Measurements from ENCODE around the gene PDCL2.

The PDCL2 gene

DNA sequence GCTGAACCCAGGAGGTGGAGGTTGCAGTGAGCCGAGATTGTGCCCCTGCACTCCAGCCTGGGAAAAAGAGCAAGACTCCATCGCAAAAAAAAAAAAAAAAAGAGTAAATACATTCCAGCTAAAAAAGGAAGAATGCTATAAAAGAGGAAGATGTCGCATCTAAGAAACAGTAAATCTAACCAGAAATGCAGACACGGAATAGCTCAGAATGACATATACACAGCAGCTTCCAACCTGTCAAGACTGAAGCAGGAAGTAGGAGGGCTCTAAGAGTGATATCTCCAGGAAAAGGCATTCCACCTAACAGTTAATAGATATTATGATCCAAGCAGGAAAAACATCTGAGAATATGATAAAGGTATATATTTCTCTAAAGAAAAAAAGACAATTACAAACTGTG lies 61.4 kb downstream of the PDCL2 start:
- no peak for DNase-seq

DNA sequence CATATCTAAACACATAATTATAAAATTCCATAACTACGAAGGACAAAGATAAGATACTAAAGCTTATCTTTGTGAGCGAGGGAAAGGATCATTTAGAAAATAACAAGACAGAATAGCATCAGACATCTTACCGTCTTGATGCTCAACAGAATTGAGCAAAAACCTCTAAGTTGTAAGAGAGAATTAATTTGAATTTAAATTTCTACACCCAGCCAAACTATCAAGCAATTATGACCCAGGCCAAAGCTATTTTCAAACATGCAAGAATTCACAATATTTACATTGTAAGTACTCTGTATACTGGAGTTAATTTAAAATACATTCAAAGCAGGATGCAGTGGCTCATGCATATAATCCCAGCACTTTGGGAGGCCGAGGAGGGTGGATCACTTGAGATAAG lies 61.9 kb downstream of the PDCL2 start:
- no peak for DNase-seq

DNA sequence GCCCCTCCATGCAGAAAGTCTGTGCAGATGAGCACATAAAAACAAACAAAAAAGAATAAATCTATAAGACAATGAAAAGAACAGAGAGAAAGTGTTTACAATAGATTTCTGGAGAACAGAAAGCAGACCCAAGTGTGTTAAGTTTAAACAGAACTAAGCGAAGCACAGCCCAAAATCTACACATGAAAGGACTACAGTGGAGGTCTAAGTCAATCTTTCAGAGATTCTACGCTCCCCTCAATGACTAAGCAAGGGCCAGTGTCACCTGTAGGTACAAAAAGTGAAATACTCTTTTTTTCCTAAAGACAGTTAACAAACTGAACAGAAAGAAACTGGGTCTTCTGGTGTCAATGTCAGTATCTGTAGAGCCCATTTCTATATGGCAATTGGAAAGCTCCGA lies 63.6 kb downstream of the PDCL2 start:
- no peak for DNase-seq

DNA sequence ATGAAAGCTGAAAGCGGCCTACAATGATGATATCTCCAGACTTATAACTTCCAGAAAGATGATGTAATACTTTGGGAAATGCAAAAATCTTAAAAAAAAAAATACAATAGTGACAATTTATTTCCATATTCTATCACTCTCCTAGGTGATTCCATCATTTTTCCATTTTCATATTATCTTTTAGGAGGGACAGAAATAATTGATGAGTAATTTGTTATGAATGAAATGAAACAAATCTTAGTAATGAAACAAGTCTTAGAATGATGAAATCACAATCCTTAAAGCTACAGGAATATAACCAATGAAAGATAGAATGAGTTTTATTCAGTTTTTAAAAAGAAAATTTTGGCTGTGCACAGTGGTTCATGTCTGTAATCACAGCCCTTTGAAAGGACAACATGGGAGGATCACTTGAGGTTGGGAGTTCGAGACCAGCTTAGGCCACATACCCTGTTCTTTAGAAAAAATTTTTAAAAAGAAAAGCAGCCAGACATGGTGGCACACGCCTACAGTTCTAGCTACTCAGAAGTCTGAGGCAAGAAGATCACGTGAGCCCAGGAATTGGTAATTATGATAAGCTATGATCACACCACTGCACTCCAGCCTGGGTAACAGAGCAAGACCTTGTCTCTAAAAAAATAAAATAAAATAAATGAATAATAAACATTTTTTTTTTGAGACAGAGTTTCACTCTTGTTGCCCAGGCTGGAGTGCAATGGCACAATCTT lies 67.0 kb downstream of the PDCL2 start:
- DNase-seq: no peak

DNA sequence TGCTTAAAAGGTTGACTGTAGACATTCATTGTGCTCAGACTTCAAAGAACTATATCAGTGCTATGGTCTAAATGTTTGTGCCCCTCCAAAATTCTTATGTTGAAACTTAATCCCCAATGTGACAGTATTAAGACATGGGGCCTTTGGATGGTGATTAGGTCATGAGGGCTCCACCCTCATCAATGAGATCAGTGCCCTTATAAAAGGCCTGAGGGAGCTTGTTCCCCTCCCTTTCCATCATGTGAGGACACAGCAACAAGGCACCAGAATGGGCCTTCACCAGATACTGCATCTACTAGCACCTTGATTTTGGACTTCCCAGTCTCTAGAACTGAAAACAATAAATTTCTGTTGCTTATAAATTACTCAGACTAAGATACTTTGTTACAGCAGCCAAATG lies 73.6 kb downstream of the PDCL2 start:
- DNase-seq: no peak

DNA sequence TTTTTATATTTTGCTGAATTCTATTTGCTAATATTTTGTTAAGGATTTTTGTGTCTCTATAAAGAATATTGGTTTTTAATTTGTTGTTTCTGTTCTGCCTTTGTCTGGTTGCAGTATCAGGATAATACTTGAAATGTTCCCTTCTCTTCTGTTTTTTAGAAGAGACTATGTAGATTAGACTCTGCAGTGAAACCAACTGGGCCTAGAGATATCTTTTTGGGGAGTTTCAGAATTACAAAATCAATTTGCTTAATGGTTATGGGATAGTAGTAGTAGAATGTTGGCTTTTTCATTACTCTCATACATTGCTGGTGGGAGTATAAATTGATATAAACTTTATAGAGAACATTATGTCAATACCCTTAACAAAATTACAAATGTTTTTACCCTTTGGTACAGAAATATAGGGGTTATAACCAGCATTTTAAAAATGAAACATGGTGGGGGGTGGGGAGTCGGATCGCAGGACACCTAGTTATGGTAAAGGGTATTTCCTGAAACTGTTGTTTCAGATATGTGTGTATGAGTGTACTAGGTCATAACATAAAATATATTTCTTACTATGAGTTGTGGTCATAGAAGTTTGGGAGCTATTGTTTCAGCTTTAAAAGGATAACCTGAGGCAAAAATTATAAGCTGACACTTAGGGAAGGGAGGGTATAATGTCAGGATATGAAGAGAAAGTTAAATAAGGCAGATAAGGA lies 74.4 kb downstream of the PDCL2 start:
- DNase-seq: no peak

DNA sequence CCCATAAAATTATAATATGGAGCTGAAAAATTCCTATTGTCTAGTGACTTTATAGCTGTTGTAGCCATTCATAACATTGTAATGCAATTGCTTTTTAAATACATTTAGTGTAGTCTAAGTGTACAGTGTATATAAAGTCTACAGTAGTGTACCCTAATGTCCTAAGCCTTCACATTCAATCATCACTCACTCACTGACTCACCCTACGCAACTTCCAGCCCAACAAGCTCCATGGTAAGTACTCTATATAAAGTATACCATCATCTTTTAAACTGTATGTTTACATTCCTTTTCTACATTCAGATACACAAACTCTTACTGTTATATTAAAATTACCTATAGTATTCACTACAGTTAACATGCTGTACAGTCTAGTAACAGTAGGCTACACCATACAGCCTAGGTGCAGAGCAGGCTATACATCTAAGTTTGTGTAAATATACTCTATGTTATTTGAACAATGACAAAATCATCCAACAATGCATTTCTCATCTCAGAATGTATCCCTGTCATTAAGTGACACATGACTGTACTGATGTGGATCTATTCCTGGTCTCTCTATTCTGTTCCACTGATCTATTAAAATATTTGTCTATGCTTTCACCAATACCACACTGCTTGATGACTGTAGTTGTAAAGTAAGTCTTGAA lies 79.0 kb downstream of the PDCL2 start:
- DNase-seq: no peak

DNA sequence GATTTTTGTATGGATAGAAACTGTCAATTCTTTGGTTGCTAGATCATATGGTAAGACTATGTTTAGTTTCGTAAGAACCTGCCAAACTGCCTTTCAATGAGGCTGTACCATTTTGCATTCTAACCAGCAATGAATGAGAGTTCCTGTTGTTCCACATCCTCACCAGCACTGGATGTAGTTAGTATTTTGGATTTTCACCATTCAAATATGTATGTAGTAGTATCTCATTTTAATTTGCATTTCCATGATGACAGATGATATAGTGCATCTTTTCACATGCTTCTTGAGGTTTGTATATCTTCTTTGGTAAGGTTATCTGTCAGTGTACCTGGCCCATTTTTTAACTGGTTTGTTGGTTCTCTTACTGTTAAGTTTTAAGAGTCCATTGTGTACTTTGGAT lies 80.0 kb downstream of the PDCL2 start:
- DNase-seq: no peak

DNA sequence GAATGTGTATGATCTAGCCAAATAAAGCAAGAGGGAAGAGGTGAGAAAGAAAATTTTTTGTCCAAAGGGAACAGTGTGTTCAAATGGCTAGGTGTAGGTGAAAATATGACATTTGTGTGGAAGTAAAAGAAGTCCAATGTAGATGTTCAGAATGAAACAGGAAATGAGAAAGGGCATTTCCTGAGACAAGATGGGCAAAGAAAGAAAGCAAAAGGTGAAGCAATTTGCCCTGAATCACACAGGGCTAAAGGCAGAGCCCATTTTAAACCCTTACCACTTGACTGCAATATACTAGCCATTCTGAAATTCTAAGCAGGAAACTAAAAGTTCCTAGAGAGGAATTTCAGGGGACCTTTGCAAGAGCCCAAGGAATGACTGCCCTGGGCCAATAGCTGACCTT lies 81.4 kb downstream of the PDCL2 start:
- DNase-seq: no peak

DNA sequence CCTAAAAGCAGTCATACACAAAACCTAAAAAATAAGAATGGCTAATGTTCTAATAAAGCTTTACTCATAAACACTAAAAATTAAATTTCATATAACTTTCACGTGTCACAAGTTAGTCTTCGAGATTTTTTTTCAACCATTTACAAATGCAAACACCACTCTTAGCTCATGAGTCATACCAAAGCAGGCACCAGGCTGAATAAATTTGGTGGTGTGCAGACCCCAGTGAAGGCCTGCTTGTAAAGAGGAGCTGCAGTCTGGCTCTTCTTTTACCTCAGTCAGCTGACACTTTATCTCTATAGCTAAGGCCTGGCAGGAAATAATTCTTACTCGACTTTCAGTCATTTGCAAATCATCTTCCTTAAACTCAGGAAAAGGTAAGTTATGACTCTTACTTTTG lies 82.8 kb downstream of the PDCL2 start:
- no peak for DNase-seq

DNA sequence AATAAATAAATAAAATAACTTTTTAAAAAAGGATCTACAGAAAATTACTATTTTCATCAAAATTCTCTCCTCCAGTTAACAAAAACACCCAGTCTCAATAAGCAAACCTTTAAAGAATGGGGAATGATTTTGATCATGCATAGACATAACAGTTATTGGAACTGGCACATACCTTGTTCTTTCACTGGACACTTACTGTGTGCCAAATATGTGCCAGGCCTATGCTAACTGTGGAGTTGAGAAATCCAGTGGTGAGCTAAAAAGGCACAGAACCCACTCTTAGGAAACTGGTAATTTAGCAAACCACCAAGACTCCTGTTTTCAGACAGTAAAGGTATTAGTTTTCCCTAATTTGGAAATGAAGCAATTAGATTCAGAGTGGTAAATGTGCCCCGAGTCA lies 84.4 kb downstream of the PDCL2 start:
- DNase-seq: peak in 1 of 3 experiments; percentile 6
